Stimulated activated CD8-positive, alpha-beta memory T cell treated with anti-CD3 and anti-CD28 coated beads, Interleukin-15, amount 100 ng/mL, for 24 hours (primary cell): Measurements from ENCODE around the gene ABCC6.
"Not testable (repeated sequence)": the region's sequence is repeated elsewhere in the genome, so short reads cannot be mapped to it uniquely, and the experiment has no call there.

ENCODE experiments used
- DNase-seq: peaks from one replicate; pipeline ENCODE4 v3.0.0-alpha.2; 2020; ENCODE audit warnings: low read depth

Gene ABCC6

GRCh38 chr16:16223662-16224241 is 458 bp upstream of the ABCC6 start:
- not testable (repeated sequence) for DNase-seq

GRCh38 chr16:16221382-16221781 is 1.9 kb downstream of the ABCC6 start:
- DNase-seq, result not testable (repeated sequence)

GRCh38 chr16:16220449-16220848 is 2.8 kb downstream of the ABCC6 start:
- DNase-seq, result not testable (repeated sequence)

- DNase-seq, result not testable (repeated sequence)
These were observed 4.5 kb downstream of the ABCC6 start for GRCh38 chr16:16218787-16219186.

GRCh38 chr16:16218349-16218748 is 4.9 kb downstream of the ABCC6 start:
- not testable (repeated sequence) for DNase-seq

GRCh38 chr16:16213863-16214293 is 9.4 kb downstream of the ABCC6 start:
- DNase-seq, result not testable (repeated sequence)

GRCh38 chr16:16211404-16211803 is 11.9 kb downstream of the ABCC6 start:
- DNase-seq, result not testable (repeated sequence)

GRCh38 chr16:16208461-16208860 is 14.8 kb downstream of the ABCC6 start:
- not testable (repeated sequence) for DNase-seq

GRCh38 chr16:16207787-16208334 is 15.4 kb downstream of the ABCC6 start:
- DNase-seq, result not testable (repeated sequence)

- not testable (repeated sequence) for DNase-seq
These were observed 16.1 kb downstream of the ABCC6 start for GRCh38 chr16:16207097-16207786.

GRCh38 chr16:16205864-16206263 is 17.4 kb downstream of the ABCC6 start:
- DNase-seq, result not testable (repeated sequence)

GRCh38 chr16:16204552-16204951 is 18.7 kb downstream of the ABCC6 start:
- not testable (repeated sequence) for DNase-seq

GRCh38 chr16:16203494-16203893 is 19.8 kb downstream of the ABCC6 start:
- not testable (repeated sequence) for DNase-seq

GRCh38 chr16:16202400-16203143 is 20.7 kb downstream of the ABCC6 start:
- not testable (repeated sequence) for DNase-seq

GRCh38 chr16:16201880-16202279 is 21.4 kb downstream of the ABCC6 start:
- not testable (repeated sequence) for DNase-seq

- DNase-seq, result not testable (repeated sequence)
These were observed 22.9 kb downstream of the ABCC6 start for GRCh38 chr16:16200391-16200790.

GRCh38 chr16:16199428-16199827 is 23.9 kb downstream of the ABCC6 start:
- DNase-seq, result not testable (repeated sequence)

GRCh38 chr16:16197966-16198365 is 25.3 kb downstream of the ABCC6 start:
- no peak for DNase-seq

- DNase-seq, result no peak
These were observed 26.0 kb downstream of the ABCC6 start for GRCh38 chr16:16197331-16197730.

GRCh38 chr16:16196099-16196498 is 27.2 kb downstream of the ABCC6 start:
- no peak for DNase-seq

- DNase-seq, result no peak
These were observed 31.7 kb downstream of the ABCC6 start for GRCh38 chr16:16191493-16192167.

- DNase-seq, result not testable (repeated sequence)
These were observed 32.3 kb downstream of the ABCC6 start for GRCh38 chr16:16190966-16191365.
